Naive B cell (primary cell): ENCODE measurements around the gene GALNT16. TPM values are rescaled to one million over a fixed set of nuclear protein-coding genes. Genes with fewer than 3 reads are reported as not detected.
"Not testable (repeated sequence)": the region's sequence is repeated elsewhere in the genome, so short reads cannot be mapped to it uniquely, and the experiment has no call there.

Experiments
- ATAC-seq, 2 donors: fragments of 150-1000 bp; cut with Tn5 transposase; 2 replicates each; pipeline ENCODE4 v1.10.0; 2021; ENCODE audit warnings: low read depth in 2 of 2, mild to moderate bottlenecking in 2 of 2, moderate library complexity in 2 of 2
- DNase-seq: peaks from one replicate; pipeline ENCODE4 v3.0.0; 2022
- H3K27ac Mint-ChIP-seq, 6 donors: one replicate each; pipeline ENCODE4 v1.8.0; 2020 to 2022; ENCODE audit warnings: mild to moderate bottlenecking in 6 of 6, mixed read lengths in 6 of 6, moderate library complexity in 5 of 6, inconsistent platforms in 2 of 6
- H3K27me3 Mint-ChIP-seq, 3 donors: one replicate each; pipeline ENCODE4 v1.8.0; 2021 to 2022; ENCODE audit warnings: mixed read lengths in 3 of 3, mild to moderate bottlenecking in 1 of 3
- H3K36me3 Mint-ChIP-seq, 2 donors: one replicate each; pipeline ENCODE4 v1.8.0; 2020 to 2022; ENCODE audit warnings: mixed read lengths in 2 of 2, inconsistent platforms in 1 of 2, mild to moderate bottlenecking in 1 of 2
- H3K4me1 Mint-ChIP-seq, 3 donors: one replicate each; pipeline ENCODE4 v1.8.0; 2020 to 2022; ENCODE audit warnings: mixed read lengths in 3 of 3, inconsistent platforms in 1 of 3, mild to moderate bottlenecking in 1 of 3, moderate library complexity in 1 of 3
- H3K4me3 Mint-ChIP-seq, 8 donors: one replicate each; pipeline ENCODE4 v1.8.0; 2020 to 2022; ENCODE audit warnings: mild to moderate bottlenecking in 8 of 8, mixed read lengths in 8 of 8, moderate library complexity in 8 of 8, inconsistent platforms in 2 of 8
- H3K9me3 Mint-ChIP-seq, 7 donors: one replicate each; pipeline ENCODE4 v1.8.0; 2020 to 2022; ENCODE audit warnings: mixed read lengths in 7 of 7, mild to moderate bottlenecking in 5 of 7, inconsistent platforms in 2 of 7, moderate library complexity in 1 of 7
- polyA plus RNA-seq, 6 donors: library from polyadenylated mRNA; unstranded; fragments of 300-500 nt; fragmentation: Illumina TruSeq; gene quantifications; one replicate each; pipeline ENCODE4 v1.2.3, GENCODE V29; 2021; ENCODE audit warnings: low read depth in 6 of 6

The GALNT16 gene
- not detected for polyA plus RNA-seq

DNA sequence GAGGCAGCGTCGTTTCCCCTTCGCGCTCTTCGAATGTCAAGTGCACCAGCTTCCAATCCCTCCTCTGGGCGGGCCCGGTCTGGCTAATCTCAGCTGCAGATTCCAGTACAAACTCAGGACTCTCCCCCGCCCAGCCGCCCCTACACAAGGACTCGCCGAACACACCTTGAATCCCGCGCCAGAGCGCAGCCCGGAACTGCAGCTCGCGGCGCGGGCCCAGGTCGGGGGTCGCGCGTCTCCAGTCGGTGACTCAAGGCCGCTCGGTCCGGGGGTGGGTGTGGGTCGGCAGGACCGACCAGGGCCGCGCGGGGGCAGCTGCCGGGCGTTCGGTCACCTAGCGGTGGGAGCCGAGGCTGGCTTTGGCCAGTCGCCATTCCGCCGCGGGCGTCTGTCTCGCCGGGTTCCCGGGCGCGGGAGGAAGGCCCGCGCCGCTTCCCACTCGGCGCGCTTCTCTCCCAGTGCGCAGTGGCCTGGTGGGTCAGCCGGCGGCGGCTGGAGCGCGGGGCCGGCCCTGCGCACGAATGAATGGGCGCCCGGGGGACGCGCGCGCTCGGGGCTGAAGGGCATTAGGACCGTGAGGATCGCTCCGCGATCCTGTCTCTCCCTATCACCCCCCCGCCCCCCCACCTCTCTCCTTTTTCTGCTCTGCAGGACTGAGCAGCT is at the start of gene GALNT16:
TSS of gene GALNT16 (plus strand) at position 632 of the 663 bp plus-strand sequence. CDS start 133 bp downstream, outside the sequence.
- no peak within 1 kb of the TSS for H3K27ac Mint-ChIP-seq
- peaks cover 0 to 2% (median 0%) of the 10 kb centered on the region in 7 donors for H3K9me3 Mint-ChIP-seq
- DNase-seq = no peak
- H3K36me3 Mint-ChIP-seq = no peaks in the 10 kb centered on the region
- H3K27me3 Mint-ChIP-seq = peaks cover 50 to 66% (median 59%) of the 10 kb centered on the region in 3 donors
- H3K4me3 Mint-ChIP-seq = peak within 1 kb of the TSS; percentile 21 to 86 (median 70)
- peaks cover 7 to 12% (median 8%) of the 10 kb centered on the region in 3 donors for H3K4me1 Mint-ChIP-seq
- ATAC-seq = no peak

DNA sequence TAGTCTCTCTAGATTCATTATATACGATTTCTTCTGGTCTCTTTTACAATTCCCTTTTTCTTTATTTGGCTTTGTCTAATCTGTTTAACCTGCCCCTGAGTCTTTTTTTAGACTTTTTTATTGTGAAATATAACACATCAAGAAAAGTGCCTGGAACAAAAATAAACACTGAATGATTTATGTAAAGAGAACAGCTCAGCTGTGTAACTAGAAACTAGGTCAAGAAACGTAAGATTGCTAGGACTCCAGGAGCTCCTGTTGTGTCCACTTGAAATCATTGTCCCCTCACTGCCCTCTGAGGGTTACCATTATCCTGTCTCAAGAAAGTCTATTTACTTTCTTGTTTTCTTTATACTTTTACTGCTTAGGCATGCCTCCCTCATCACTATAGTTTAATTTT is 45.6 kb upstream of the GALNT16 start:
- no peak overlapping the region for H3K27ac Mint-ChIP-seq
- H3K4me3 Mint-ChIP-seq = no peak overlapping the region
- H3K9me3 Mint-ChIP-seq = peaks cover 0 to 6% (median 3%) of the 10 kb centered on the region in 7 donors
- no peaks in the 10 kb centered on the region for H3K4me1 Mint-ChIP-seq
- DNase-seq (no peak), ATAC-seq (no peak)
- peaks cover 0 to 11% of the 10 kb centered on the region in 2 donors for H3K36me3 Mint-ChIP-seq
- H3K27me3 Mint-ChIP-seq = no peaks in the 10 kb centered on the region

DNA sequence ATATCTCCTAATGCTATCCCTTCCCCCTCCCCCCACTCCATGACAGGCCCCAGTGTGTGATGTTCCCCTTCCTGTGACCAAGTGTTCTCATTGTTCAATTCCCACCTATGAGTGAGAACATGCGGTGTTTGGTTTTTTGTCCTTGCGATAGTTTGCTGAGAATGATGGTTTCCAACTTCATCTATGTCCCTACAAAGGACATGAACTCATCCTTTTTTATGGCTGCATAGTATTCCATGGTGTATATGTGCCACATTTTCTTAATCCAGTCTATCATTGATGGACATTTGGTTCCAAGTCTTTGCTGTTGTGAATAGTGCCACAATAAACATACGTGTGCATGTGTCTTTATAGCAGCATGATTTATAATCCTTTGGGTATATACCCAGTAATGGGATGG is 42.3 kb upstream of the GALNT16 start:
- H3K27me3 Mint-ChIP-seq, H3K9me3 Mint-ChIP-seq, DNase-seq, ATAC-seq, H3K4me1 Mint-ChIP-seq, H3K4me3 Mint-ChIP-seq, H3K27ac Mint-ChIP-seq: not testable (repeated sequence)
- peaks cover 8 to 16% of the 10 kb centered on the region in 2 donors for H3K36me3 Mint-ChIP-seq

DNA sequence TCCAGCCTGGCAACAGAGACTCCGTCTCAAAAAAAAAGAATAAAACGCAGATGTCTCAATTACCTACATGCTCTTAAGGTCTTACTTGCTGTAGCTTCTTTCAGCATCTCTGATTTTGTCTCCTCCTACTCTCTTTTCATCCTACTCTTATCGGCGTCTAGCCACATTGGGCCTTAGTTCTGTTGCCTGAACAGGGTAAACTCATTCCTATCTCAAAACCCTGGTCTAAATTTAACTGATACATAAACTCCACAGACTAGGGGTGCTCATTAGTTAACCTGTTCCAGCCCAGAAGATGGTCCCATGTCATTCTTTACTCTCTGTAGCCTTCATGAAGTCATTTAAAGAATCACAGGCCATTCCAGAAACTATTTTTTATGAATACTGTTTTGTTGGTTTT is 35.0 kb upstream of the GALNT16 start:
- DNase-seq (no peak), ATAC-seq (no peak)
- H3K4me1 Mint-ChIP-seq = no peaks in the 10 kb centered on the region
- H3K9me3 Mint-ChIP-seq = no peaks in the 10 kb centered on the region
- H3K27me3 Mint-ChIP-seq = no peaks in the 10 kb centered on the region
- peak overlapping the region in 1 of 8 donors; percentile 25 for H3K4me3 Mint-ChIP-seq
- no peak overlapping the region for H3K27ac Mint-ChIP-seq
- H3K36me3 Mint-ChIP-seq = peaks cover 5 to 9% of the 10 kb centered on the region in 2 donors

DNA sequence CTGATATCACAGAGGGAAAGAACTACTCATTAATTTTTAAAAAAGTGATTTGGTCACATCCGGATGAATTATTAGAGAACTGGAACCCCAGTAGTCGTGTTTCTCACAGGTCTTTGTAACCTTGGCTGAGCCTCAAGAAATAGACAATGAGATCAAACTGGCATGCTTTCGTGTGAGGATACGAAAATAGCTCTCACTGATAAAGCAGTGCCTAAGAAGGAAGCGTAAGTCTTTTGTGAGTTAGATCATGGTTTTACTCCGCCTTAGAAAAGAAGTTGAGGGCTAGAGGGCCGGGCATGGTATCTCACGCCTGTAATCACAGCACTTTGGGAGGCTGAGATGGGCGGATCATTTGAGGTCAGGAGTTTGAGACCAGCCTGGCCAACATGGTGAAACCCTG is 33.8 kb upstream of the GALNT16 start:
- Mint-ChIP-seq H3K9me3 (no peaks in the 10 kb centered on the region), H3K36me3 (peaks cover 5 to 9% of the 10 kb centered on the region in 2 donors), H3K27me3 (no peaks in the 10 kb centered on the region), H3K4me3 (peak overlapping the region in 1 of 8 donors; percentile 9), H3K27ac (no peak overlapping the region), H3K4me1 (no peaks in the 10 kb centered on the region)
- DNase-seq = no peak
- ATAC-seq = no peak

DNA sequence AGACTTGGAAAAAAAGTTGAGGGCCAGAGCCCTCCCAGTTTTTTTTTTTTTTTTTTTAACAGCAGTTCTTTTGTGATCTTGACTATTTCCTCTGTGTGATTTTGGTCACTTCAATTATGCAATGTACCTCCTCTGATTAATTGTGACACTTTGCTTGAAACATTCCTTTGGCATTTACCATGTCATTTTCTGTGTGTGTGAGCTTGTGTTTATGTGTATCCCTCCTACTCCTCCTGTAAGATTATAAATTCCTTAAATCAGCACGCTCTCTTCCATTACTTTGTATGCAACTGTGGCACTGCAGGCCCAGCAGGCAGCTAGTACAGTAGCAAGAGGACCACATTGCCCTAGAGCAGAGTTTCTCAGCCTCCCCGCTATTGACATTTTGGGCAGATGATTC is 33.2 kb upstream of the GALNT16 start:
- H3K9me3 Mint-ChIP-seq = no peaks in the 10 kb centered on the region
- H3K36me3 Mint-ChIP-seq = peaks cover 5 to 14% of the 10 kb centered on the region in 2 donors

DNA sequence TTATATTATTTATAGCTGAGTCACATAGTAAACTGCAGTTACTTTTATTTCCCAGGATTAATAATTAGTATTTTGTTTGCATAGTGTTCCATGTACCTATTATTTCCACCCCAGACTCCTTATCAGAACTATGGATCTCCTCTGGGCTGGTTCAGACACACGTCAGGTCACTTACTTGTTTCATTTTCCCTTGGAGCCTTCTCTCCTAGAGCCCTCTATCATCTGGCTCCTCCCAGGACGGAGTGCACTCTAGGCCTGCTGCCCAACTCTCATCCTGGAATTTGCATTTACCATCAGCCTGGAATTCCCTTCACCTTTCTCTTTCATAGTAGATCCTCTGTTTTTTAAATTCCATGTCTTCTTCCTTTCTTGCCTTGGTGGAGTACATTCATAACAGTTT is 28.5 kb upstream of the GALNT16 start:
- Mint-ChIP-seq H3K36me3 (peaks cover 4 to 26% of the 10 kb centered on the region in 2 donors), H3K4me1 (no peaks in the 10 kb centered on the region), H3K27me3 (no peaks in the 10 kb centered on the region), H3K4me3 (no peak overlapping the region), H3K9me3 (no peaks in the 10 kb centered on the region), H3K27ac (peak overlapping the region in 1 of 6 donors; percentile 10)
- no peak for ATAC-seq
- DNase-seq = no peak

More for the DNA sequence above, 33.2 kb upstream of the GALNT16 start:
- Mint-ChIP-seq H3K4me3 (no peak overlapping the region), H3K27me3 (no peaks in the 10 kb centered on the region), H3K27ac (peak overlapping the region in 1 of 6 donors; percentile 21), H3K4me1 (no peaks in the 10 kb centered on the region)
- ATAC-seq (no peak), DNase-seq (no peak)

DNA sequence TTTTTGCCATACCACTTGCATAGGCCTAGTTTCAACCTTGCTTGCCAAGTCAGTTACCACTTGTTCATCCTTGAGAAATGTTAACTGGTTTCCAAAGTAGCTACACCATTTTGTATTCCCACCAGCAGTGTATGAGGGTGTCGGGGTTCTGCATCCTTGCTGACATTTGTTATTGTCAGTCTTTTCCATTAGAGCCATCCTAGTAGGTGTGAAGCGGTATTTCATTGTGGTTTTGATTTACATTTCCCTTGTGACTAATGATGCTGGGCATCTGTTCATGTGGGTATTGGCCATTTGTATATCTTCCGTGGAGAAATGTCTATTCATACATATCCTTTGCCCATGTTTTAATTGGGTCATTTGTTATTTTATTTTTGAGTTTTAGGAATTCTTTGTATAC is 27.6 kb upstream of the GALNT16 start:
- H3K36me3 Mint-ChIP-seq = peaks cover 4 to 34% of the 10 kb centered on the region in 2 donors
- ATAC-seq (no peak), DNase-seq (no peak)
- H3K4me1 Mint-ChIP-seq = no peaks in the 10 kb centered on the region
- no peaks in the 10 kb centered on the region for H3K9me3 Mint-ChIP-seq
- no peak overlapping the region for H3K27ac Mint-ChIP-seq
- no peak overlapping the region for H3K4me3 Mint-ChIP-seq
- H3K27me3 Mint-ChIP-seq = no peaks in the 10 kb centered on the region

DNA sequence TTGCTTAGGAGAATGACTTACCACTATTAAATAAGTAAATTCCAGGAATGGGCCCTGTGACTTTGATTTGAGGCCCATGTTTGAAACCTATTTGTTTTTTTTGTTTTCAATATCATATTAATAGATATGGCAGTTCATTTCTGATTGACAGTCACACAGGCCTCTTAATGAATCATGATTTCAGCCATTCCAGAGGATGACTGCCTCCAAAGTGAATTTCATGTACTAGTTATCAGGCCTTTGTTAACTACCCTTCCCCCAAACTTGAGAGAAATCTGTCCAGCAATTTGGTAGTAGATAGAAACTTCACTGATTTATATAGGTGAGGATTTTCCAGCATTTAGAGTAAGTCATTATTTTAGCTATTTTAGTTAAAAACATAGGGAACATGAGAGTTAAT is 25.9 kb upstream of the GALNT16 start:
- no peak overlapping the region for H3K27ac Mint-ChIP-seq
- no peak for ATAC-seq
- H3K4me1 Mint-ChIP-seq = no peaks in the 10 kb centered on the region
- no peaks in the 10 kb centered on the region for H3K27me3 Mint-ChIP-seq
- H3K9me3 Mint-ChIP-seq = no peaks in the 10 kb centered on the region
- peaks cover 7 to 41% of the 10 kb centered on the region in 2 donors for H3K36me3 Mint-ChIP-seq
- H3K4me3 Mint-ChIP-seq = no peak overlapping the region
- DNase-seq = no peak

DNA sequence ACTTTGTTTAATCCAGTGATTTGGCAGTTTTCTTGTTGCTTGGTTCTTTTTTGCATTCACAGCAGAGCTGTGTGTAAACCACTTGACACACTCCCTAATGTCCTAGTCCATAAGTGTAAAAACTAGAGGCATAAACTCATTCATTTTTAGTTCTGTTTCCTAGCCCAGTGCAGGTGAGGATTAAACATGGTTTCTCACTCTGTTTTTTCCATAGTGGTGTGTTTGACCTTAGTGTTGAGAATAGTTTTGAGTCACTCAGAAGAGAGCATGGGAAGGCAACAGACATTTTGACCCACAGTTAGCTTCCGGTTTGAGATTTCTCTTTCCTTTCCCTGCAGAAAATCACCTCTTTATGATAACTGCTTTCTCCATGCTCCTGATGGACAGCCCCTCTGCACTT is 24.2 kb upstream of the GALNT16 start:
- Mint-ChIP-seq H3K27me3 (no peaks in the 10 kb centered on the region), H3K36me3 (peaks cover 8 to 41% of the 10 kb centered on the region in 2 donors), H3K27ac (no peak overlapping the region), H3K4me1 (no peaks in the 10 kb centered on the region), H3K4me3 (no peak overlapping the region), H3K9me3 (no peaks in the 10 kb centered on the region)
- ATAC-seq (no peak), DNase-seq (no peak)

DNA sequence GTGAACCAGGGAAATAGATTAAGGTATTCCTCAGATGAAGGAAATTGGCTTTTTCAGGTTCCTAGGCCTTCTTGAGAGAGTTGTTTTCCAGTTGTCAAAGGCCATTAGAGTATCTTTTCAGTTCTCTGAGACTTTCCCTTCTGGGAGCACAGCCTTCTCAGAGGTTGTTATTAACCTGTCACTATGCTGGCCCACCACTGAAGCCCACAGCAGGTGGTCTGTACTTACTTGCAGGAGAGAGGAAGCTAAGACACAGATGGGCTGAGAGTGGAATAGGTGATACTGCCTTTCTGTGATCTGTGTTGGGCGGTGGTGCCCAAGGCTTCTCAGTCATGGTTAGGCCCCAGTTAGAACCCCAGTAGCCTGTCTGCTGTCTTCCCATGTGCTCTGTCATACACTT is 22.8 kb upstream of the GALNT16 start:
- H3K36me3 Mint-ChIP-seq = peaks cover 8 to 32% of the 10 kb centered on the region in 2 donors
- no peak overlapping the region for H3K4me3 Mint-ChIP-seq
- H3K4me1 Mint-ChIP-seq = no peaks in the 10 kb centered on the region
- no peaks in the 10 kb centered on the region for H3K9me3 Mint-ChIP-seq
- no peak overlapping the region for H3K27ac Mint-ChIP-seq
- no peak for ATAC-seq
- DNase-seq = no peak
- H3K27me3 Mint-ChIP-seq = no peaks in the 10 kb centered on the region

DNA sequence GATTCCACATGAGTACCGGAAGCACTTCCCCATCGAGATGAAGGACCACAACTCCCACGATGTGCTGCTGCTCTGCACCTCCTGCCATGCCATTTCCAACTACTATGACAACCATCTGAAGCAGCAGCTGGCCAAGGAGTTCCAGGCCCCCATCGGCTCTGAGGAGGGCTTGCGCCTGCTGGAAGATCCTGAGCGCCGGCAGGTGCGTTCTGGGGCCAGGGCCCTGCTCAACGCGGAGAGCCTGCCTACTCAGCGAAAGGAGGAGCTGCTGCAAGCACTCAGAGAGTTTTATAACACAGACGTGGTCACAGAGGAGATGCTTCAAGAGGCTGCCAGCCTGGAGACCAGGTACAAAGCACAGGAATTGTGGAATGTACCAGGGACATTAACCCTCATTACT is 22.4 kb upstream of the GALNT16 start:
- Mint-ChIP-seq H3K4me1 (peaks cover 0 to 2% (median 0%) of the 10 kb centered on the region in 3 donors), H3K4me3 (no peak overlapping the region), H3K36me3 (peaks cover 8 to 28% of the 10 kb centered on the region in 2 donors), H3K27me3 (no peaks in the 10 kb centered on the region), H3K9me3 (no peaks in the 10 kb centered on the region), H3K27ac (no peak overlapping the region)
- ATAC-seq (no peak), DNase-seq (no peak)

DNA sequence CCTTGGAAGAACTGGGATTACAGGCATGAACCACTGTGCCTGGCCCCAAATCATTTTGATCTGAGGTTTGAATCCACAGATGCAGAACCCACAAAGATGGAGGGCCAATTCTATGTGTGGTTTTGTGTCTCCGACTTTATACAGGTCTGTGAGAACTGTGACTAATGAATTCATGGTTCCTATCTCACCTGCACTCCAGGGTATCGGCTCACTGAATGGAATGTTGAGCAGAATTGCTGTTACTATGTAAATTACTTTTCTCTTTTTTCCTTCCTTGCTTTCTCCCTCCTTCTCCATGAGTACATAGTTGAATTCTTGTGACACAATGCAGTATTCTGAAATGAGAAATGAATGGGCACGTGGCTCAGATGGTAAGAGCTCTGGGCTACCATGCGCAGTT is 21.1 kb upstream of the GALNT16 start:
- no peak overlapping the region for H3K4me3 Mint-ChIP-seq
- DNase-seq = no peak
- no peaks in the 10 kb centered on the region for H3K9me3 Mint-ChIP-seq
- no peak for ATAC-seq
- H3K36me3 Mint-ChIP-seq = peaks cover 8 to 23% of the 10 kb centered on the region in 2 donors
- no peaks in the 10 kb centered on the region for H3K27me3 Mint-ChIP-seq
- H3K27ac Mint-ChIP-seq = no peak overlapping the region
- peaks cover 0 to 5% (median 0%) of the 10 kb centered on the region in 3 donors for H3K4me1 Mint-ChIP-seq

DNA sequence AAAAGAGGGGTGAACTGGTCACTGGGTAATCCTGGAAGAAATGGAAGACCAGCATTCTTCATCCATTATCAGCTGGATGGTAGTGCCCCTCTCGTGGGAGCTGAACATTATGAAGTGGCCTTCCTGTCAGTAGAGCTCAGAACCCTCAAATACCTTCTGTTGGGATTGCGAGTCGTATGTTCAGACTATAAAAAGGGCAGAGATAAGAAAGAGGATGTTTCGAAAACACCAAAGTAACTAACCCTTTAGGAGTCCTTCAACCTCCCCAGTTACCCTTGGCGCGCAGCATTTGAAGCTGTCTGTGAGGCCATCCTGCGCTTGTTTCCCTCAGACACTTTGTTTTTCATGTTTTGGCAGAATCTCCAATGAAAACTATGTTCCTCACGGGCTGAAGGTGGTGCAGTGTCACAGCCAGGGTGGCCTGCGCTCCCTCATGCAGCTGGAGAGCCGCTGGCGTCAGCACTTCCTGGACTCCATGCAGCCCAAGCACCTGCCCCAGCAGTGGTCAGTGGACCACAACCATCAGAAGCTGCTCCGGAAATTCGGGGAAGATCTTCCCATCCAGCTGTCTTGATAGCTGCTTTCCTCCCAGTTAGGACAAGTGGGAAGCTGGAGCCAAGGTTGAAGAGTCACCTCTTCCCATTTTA is 19.3 kb upstream of the GALNT16 start:
- Mint-ChIP-seq H3K36me3 (peaks cover 4 to 23% of the 10 kb centered on the region in 2 donors), H3K4me1 (peaks cover 0 to 5% (median 0%) of the 10 kb centered on the region in 3 donors), H3K27ac (peak overlapping the region in 1 of 6 donors; percentile 67), H3K4me3 (no peak overlapping the region), H3K9me3 (no peaks in the 10 kb centered on the region), H3K27me3 (no peaks in the 10 kb centered on the region)
- ATAC-seq (no peak), DNase-seq (no peak)
